HepG2 (cell line): ENCODE results near the gene CDK6. TPM values are rescaled to one million over a fixed set of nuclear protein-coding genes. Genes with fewer than 3 reads are reported as not detected.

ENCODE experiments used
- EZH2 ChIP-seq: conservative IDR thresholded peaks from 2 replicates; pipeline ENCODE4 v1.6.1; 2012; ENCODE audit warnings: mild to moderate bottlenecking, low read depth, low read length, moderate library complexity
- GTF3A ChIP-seq: sonication (generic); formaldehyde crosslinking; conservative IDR thresholded peaks from 2 replicates; pipeline ENCODE4 v1.4.0; 2020; ENCODE audit warnings: mild to moderate bottlenecking, missing genetic modification reagents
- KAT8 ChIP-seq: IDR thresholded peaks from 2 replicates; pipeline ENCODE4 v1.6.1; 2016; ENCODE audit warnings: missing genetic modification reagents, missing compliant biosample characterization
- KDM5B ChIP-seq: sonication (generic); formaldehyde crosslinking; IDR thresholded peaks from 2 replicates; pipeline ENCODE4 v1.4.0; 2020; ENCODE audit warnings: missing genetic modification reagents, mild to moderate bottlenecking, borderline replicate concordance
- MEIS1 ChIP-seq: sonication (generic); formaldehyde crosslinking; IDR thresholded peaks from 2 replicates; pipeline ENCODE4 v1.9.0; 2021; ENCODE audit warnings: mild to moderate bottlenecking, missing genetic modification reagents, moderate library complexity, borderline replicate concordance
- NCOA1 ChIP-seq: sonication (generic); formaldehyde crosslinking; IDR thresholded peaks from 2 replicates; pipeline ENCODE4 v1.9.0; 2021; ENCODE audit warnings: missing genetic modification reagents
- ONECUT2 ChIP-seq: sonication (generic); formaldehyde crosslinking; IDR thresholded peaks from 2 replicates; pipeline ENCODE4 v1.4.0; 2020; ENCODE audit warnings: missing genetic modification reagents
- POLR2G ChIP-seq: fragments of 200-400 bp; formaldehyde crosslinking; IDR thresholded peaks from 2 replicates; pipeline ENCODE4 v1.6.1; 2018; ENCODE audit warnings: mild to moderate bottlenecking, low read depth, low read length, moderate library complexity
- RFXAP ChIP-seq: sonication (generic); formaldehyde crosslinking; IDR thresholded peaks from 2 replicates; pipeline ENCODE4 v1.4.0; 2020; ENCODE audit warnings: missing genetic modification reagents, borderline replicate concordance
- SAP130 ChIP-seq: IDR thresholded peaks from 2 replicates; pipeline ENCODE4 v1.6.1; 2016; ENCODE audit warnings: low read depth
- SMAD3 ChIP-seq: sonication (generic); formaldehyde crosslinking; IDR thresholded peaks from 2 replicates; pipeline ENCODE4 v1.4.0; 2020; ENCODE audit warnings: missing genetic modification reagents
- SNAPC5 ChIP-seq: sonication (generic); formaldehyde crosslinking; IDR thresholded peaks from 2 replicates; pipeline ENCODE4 v1.8.1; 2023; ENCODE audit warnings: mild to moderate bottlenecking, missing genetic modification reagents, borderline replicate concordance
- SP140L ChIP-seq: sonication (generic); formaldehyde crosslinking; IDR thresholded peaks from 2 replicates; pipeline ENCODE4 v1.4.0; 2020; ENCODE audit warnings: missing genetic modification reagents, borderline replicate concordance
- SP5 ChIP-seq: IDR thresholded peaks from 2 replicates; pipeline ENCODE4 v1.6.1; 2016; ENCODE audit warnings: low read depth, borderline replicate concordance
- TARDBP ChIP-seq: sonication (generic); formaldehyde crosslinking; IDR thresholded peaks from 2 replicates; pipeline ENCODE4 v1.8.0; 2022; ENCODE audit warnings: mild to moderate bottlenecking, missing genetic modification reagents
- ZKSCAN1 ChIP-seq: fragments of 150-350 bp; IDR thresholded peaks from 2 replicates; pipeline ENCODE4 v1.6.1; 2014; ENCODE audit warnings: low read length
- ZMYM4 ChIP-seq: sonication (generic); formaldehyde crosslinking; IDR thresholded peaks from 2 replicates; pipeline ENCODE4 v1.8.1; 2023; ENCODE audit warnings: mild to moderate bottlenecking, missing genetic modification reagents
- ZNF121 ChIP-seq: sonication (generic); formaldehyde crosslinking; IDR thresholded peaks from 2 replicates; pipeline ENCODE4 v1.5.0; 2020; ENCODE audit warnings: mild to moderate bottlenecking, missing genetic modification reagents
- ZNF143 ChIP-seq: sonication (generic); formaldehyde crosslinking; IDR thresholded peaks from 2 replicates; pipeline ENCODE4 v1.4.0; 2020; ENCODE audit warnings: missing genetic modification reagents
- ZNF557 ChIP-seq: sonication (generic); formaldehyde crosslinking; IDR thresholded peaks from 2 replicates; pipeline ENCODE4 v1.4.0; 2020; ENCODE audit warnings: missing genetic modification reagents
- ZNF878 ChIP-seq: sonication (generic); formaldehyde crosslinking; IDR thresholded peaks from 2 replicates; pipeline ENCODE4 v1.8.1; 2023; ENCODE audit warnings: mild to moderate bottlenecking, missing genetic modification reagents, moderate library complexity
- polyA plus RNA-seq, 8 experiments: library from polyadenylated mRNA; depleted of rRNA in 3 of 8; stranded (reverse) in 7 of 8; unstranded in 1 of 8; fragments of >200 nt; fragmentation: Illumina TruSeq in 4 of 8; extraction: Trizol in 4 of 8; gene quantifications; 2 replicates each; pipeline versions ENCODE4 v1.2.1 to v1.2.3, GENCODE V29; 2011 to 2016; ENCODE audit warnings: low read depth in 4 of 8, missing spikeins in 1 of 8, mixed read lengths in 1 of 8; ENCODE audit not compliant: insufficient read depth in 1 of 8
- total RNA-seq, 5 experiments: library from RNA; depleted of rRNA; stranded (reverse); fragments of >200 nt; fragmentation: Illumina TruSeq; extraction: Trizol; gene quantifications; 2 replicates each; pipeline ENCODE4 v1.2.3, GENCODE V29; 2016; ENCODE audit warnings: low read depth in 1 of 5
- TF ChIP-seq, protein P1 (sequence below): sonication (generic); formaldehyde crosslinking; IDR thresholded peaks from 2 replicates; pipeline ENCODE4 v1.4.0; 2020; ENCODE audit warnings: low read depth, missing genetic modification reagents
- TF ChIP-seq, protein P2 (sequence below): sonication (generic); formaldehyde crosslinking; IDR thresholded peaks from 2 replicates; pipeline ENCODE4 v1.4.0; 2020; ENCODE audit warnings: mild to moderate bottlenecking, missing genetic modification reagents
- TF ChIP-seq, protein P3 (sequence below), 2 experiments: sonication (generic) in 1 of 2; formaldehyde crosslinking in 1 of 2; IDR thresholded peaks; 2 replicates each; pipeline versions ENCODE4 v1.4.0 to v1.6.1; 2018 to 2020; ENCODE audit warnings: missing genetic modification reagents in 2 of 2, borderline replicate concordance in 1 of 2, low read depth in 1 of 2, mild to moderate bottlenecking in 1 of 2, missing biosample characterization in 1 of 2

CDK6 gene
- total and polyA plus RNA-seq, 2 of the 13 experiments (the other 11 are each of a cell fraction or from before 2014, with no cell fraction given) = 34.6 to 90.8 TPM

GRCh38 chr7:92833766-92834506, 2.4 kb downstream of the CDK6 start (continued):
- TF ChIP-seq SMAD3 (0 out of 2 replicates have a peak, but pooled peaks have one; percentile 44), ZKSCAN1 (no peak), KAT8 (CRISPR knock-in tag) (peak; percentile 68), KDM5B (CRISPR knock-in tag) (peak; percentile 39), ZNF557 (CRISPR knock-in tag) (0 out of 2 replicates have a peak, but pooled peaks have one; percentile 81), SP5 (peak; percentile 73), SAP130 (CRISPR knock-in tag) (peak; percentile 97), ZNF878 (CRISPR knock-in tag) (peak; percentile 74; the same call in 1 of the 2 replicates), GTF3A (CRISPR knock-in tag) (no peak), TARDBP (CRISPR knock-in tag) (peak; percentile 46; the same call in 1 of the 2 replicates), ZMYM4 (CRISPR knock-in tag) (peak; percentile 91), POLR2G (no peak; the same call in 1 of the 2 replicates), ZNF121 (CRISPR knock-in tag) (no peak), EZH2 (no peak), MEIS1 (no peak; the same call in 1 of the 2 replicates), RFXAP (CRISPR knock-in tag) (0 out of 2 replicates have a peak, but pooled peaks have one; percentile 36), SP140L (no peak), NCOA1 (CRISPR knock-in tag) (no peak), ONECUT2 (CRISPR knock-in tag) (peak; percentile 16; the same call in 1 of the 2 replicates), SNAPC5 (CRISPR knock-in tag) (peak; percentile 13; the same call in 1 of the 2 replicates), ZNF143 (CRISPR knock-in tag) (peak; percentile 77)
- TF ChIP-seq, protein P1, sequence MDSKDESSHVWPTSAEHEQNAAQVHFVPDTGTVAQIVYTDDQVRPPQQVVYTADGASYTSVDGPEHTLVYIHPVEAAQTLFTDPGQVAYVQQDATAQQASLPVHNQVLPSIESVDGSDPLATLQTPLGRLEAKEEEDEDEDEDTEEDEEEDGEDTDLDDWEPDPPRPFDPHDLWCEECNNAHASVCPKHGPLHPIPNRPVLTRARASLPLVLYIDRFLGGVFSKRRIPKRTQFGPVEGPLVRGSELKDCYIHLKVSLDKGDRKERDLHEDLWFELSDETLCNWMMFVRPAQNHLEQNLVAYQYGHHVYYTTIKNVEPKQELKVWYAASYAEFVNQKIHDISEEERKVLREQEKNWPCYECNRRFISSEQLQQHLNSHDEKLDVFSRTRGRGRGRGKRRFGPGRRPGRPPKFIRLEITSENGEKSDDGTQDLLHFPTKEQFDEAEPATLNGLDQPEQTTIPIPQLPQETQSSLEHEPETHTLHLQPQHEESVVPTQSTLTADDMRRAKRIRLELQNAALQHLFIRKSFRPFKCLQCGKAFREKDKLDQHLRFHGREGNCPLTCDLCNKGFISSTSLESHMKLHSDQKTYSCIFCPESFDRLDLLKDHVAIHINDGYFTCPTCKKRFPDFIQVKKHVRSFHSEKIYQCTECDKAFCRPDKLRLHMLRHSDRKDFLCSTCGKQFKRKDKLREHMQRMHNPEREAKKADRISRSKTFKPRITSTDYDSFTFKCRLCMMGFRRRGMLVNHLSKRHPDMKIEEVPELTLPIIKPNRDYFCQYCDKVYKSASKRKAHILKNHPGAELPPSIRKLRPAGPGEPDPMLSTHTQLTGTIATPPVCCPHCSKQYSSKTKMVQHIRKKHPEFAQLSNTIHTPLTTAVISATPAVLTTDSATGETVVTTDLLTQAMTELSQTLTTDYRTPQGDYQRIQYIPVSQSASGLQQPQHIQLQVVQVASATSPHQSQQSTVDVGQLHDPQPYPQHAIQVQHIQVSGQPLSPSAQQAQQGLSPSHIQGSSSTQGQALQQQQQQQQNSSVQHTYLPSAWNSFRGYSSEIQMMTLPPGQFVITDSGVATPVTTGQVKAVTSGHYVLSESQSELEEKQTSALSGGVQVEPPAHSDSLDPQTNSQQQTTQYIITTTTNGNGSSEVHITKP (CRISPR knock-in tag) = peak; percentile 39; the same call in 1 of the 2 replicates
- TF ChIP-seq, protein P2, sequence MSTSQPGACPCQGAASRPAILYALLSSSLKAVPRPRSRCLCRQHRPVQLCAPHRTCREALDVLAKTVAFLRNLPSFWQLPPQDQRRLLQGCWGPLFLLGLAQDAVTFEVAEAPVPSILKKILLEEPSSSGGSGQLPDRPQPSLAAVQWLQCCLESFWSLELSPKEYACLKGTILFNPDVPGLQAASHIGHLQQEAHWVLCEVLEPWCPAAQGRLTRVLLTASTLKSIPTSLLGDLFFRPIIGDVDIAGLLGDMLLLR (CRISPR knock-in tag) = 0 out of 2 replicates have a peak, but pooled peaks have one; percentile 29
- TF ChIP-seq, protein P3, sequence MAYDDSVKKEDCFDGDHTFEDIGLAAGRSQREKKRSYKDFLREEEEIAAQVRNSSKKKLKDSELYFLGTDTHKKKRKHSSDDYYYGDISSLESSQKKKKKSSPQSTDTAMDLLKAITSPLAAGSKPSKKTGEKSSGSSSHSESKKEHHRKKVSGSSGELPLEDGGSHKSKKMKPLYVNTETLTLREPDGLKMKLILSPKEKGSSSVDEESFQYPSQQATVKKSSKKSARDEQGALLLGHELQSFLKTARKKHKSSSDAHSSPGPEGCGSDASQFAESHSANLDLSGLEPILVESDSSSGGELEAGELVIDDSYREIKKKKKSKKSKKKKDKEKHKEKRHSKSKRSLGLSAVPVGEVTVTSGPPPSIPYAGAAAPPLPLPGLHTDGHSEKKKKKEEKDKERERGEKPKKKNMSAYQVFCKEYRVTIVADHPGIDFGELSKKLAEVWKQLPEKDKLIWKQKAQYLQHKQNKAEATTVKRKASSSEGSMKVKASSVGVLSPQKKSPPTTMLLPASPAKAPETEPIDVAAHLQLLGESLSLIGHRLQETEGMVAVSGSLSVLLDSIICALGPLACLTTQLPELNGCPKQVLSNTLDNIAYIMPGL (CRISPR knock-in tag; IDR thresholded peaks at IDR 0.05; ENCODE audit: borderline replicate concordance in 1 of 2, low read depth in 1 of 2) = peak in 1 of 2 experiments; percentile 94; a peak in 2 of 4 replicates
